ENCODE data around the gene MLLT3.

DNA sequence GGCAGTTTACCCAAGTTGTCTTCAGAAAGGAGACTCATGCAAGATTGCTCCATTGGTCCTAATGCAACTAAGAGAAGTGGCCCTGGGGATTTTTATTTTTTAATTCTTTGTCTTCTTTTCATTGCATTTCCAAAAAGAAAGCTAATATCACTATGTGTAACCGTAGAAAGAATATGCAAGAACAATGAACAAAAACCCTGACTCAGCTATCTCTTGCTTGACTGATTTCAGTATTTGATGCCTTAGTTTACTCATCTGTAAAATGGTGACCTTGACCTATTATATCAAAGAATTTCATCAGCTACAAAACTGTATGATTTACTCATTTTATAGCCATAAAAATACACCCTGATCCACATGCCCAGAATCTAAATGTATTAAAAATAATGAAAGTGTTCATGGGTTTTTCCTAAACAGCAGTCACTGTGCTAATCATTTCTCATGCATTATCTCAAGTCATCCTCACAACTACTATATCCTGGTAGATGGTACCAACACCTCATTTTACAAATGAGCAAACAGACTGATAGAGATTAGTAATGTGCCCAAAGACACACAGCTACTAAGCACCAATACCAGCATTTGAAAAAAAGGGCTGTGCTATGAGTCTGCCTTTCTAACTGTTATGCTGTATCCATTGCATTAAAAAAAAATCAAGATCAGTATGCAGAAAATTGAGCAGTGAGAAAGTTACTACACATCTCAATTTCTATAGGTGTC lies 185.7 kb downstream of the MLLT3 start:
- TF ChIP-seq, protein P1, sequence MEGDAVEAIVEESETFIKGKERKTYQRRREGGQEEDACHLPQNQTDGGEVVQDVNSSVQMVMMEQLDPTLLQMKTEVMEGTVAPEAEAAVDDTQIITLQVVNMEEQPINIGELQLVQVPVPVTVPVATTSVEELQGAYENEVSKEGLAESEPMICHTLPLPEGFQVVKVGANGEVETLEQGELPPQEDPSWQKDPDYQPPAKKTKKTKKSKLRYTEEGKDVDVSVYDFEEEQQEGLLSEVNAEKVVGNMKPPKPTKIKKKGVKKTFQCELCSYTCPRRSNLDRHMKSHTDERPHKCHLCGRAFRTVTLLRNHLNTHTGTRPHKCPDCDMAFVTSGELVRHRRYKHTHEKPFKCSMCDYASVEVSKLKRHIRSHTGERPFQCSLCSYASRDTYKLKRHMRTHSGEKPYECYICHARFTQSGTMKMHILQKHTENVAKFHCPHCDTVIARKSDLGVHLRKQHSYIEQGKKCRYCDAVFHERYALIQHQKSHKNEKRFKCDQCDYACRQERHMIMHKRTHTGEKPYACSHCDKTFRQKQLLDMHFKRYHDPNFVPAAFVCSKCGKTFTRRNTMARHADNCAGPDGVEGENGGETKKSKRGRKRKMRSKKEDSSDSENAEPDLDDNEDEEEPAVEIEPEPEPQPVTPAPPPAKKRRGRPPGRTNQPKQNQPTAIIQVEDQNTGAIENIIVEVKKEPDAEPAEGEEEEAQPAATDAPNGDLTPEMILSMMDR (IDR thresholded peaks at IDR 0.05; ENCODE audit: low read depth, low read length): no peak
- no peak for TF ChIP-seq EZH2phosphoT487 (IDR thresholded peaks at IDR 0.05; ENCODE audit: low read depth)

All from OCI-LY3 (cell line).